GM21529 (cell line): ENCODE data around the gene TRMT61B.

Source experiments
- ATAC-seq: cut with Tn5 transposase; IDR thresholded peaks from one replicate; pipeline ENCODE4 v1.9.1; 2021; ENCODE audit not compliant: unreplicated experiment

Gene TRMT61B

GRCh38 chr2:28870146-28870891 lies at the start of gene TRMT61B:
Gene TRMT61B, minus strand, starts transcription at chr2:28870309. Its CDS starts 32 bp downstream, at chr2:28870277.
- peak; percentile 94 for ATAC-seq

GRCh38 chr2:28915939-28916338 lies 45.8 kb upstream of the TRMT61B start:
- no peak for ATAC-seq

GRCh38 chr2:28909655-28910353 lies 39.7 kb upstream of the TRMT61B start:
- no peak for ATAC-seq

GRCh38 chr2:28908172-28908571 lies 38.1 kb upstream of the TRMT61B start:
- no peak for ATAC-seq

- no peak for ATAC-seq
These were observed 36.7 kb upstream of the TRMT61B start for GRCh38 chr2:28906821-28907220.

- ATAC-seq, result no peak
These were observed 36.3 kb upstream of the TRMT61B start for GRCh38 chr2:28906376-28906775.

- ATAC-seq, result no peak
These were observed 35.4 kb upstream of the TRMT61B start for GRCh38 chr2:28905533-28905932.

- ATAC-seq, result no peak
These were observed 34.8 kb upstream of the TRMT61B start for GRCh38 chr2:28904802-28905457.

GRCh38 chr2:28904295-28904694 lies 34.2 kb upstream of the TRMT61B start:
- no peak for ATAC-seq

- no peak for ATAC-seq
These were observed 32.5 kb upstream of the TRMT61B start for GRCh38 chr2:28902584-28902983.

GRCh38 chr2:28901841-28902240 lies 31.7 kb upstream of the TRMT61B start:
- no peak for ATAC-seq

- ATAC-seq, result no peak
These were observed 31.1 kb upstream of the TRMT61B start for GRCh38 chr2:28901202-28901601.

- ATAC-seq, result no peak
These were observed 27.9 kb upstream of the TRMT61B start for GRCh38 chr2:28898048-28898447.

GRCh38 chr2:28896906-28897305 lies 26.8 kb upstream of the TRMT61B start:
- ATAC-seq, result no peak

GRCh38 chr2:28895189-28895893 lies 25.2 kb upstream of the TRMT61B start:
- peak; percentile 24 for ATAC-seq

GRCh38 chr2:28894470-28895188 lies 24.5 kb upstream of the TRMT61B start, which contains the start of gene WDR43:
Gene WDR43, plus strand, starts transcription at chr2:28894667. Its CDS starts 32 bp downstream, at chr2:28894699.
- ATAC-seq, result peak; percentile 84

- ATAC-seq, result no peak
These were observed 23.4 kb upstream of the TRMT61B start for GRCh38 chr2:28893488-28893887.

GRCh38 chr2:28880193-28880592 lies 10.1 kb upstream of the TRMT61B start:
- ATAC-seq, result no peak

GRCh38 chr2:28871620-28872019 lies 1.5 kb upstream of the TRMT61B start:
- ATAC-seq, result no peak

- peak; percentile 18 for ATAC-seq
These were observed 489 bp downstream of the TRMT61B start for GRCh38 chr2:28869494-28870145.
